A673 (cell line): ENCODE results near the gene SRRM4. TPM values are rescaled to one million over a fixed set of nuclear protein-coding genes. Genes with fewer than 3 reads are reported as not detected.

Experiments used
- BruUV-seq: library from RNA; stranded (reverse); fragments of 400-500 nt; replicated peaks from 2 replicates; lab custom pipeline; 2021; lab: Mats Ljungman, UMichigan
- CTCF ChIA-PET: fragments of 300-600 bp; sonication (Branson Sonifier 250); formaldehyde crosslinking; loops from one replicate; lab custom pipeline; 2022; ENCODE audit warnings: antibody characterized with exemption; lab: Charles Lee
- POLR2A ChIA-PET: fragments of 300-600 bp; sonication (Branson Sonifier 250); formaldehyde crosslinking; loops from one replicate; lab custom pipeline; 2022; ENCODE audit warnings: antibody characterized with exemption; ENCODE audit not compliant: low non-redundant PET; lab: Charles Lee
- DNase-seq: peaks from one replicate; pipeline ENCODE4 v3.0.0-alpha.2; 2015; ENCODE audit warnings: low spot score
- H3K27ac ChIP-seq: fragments of 200-600 bp; sonication (generic); 2 replicates; pipeline ENCODE4 v1.5.1; 2016; ENCODE audit warnings: mixed run types, low read depth, mild to moderate bottlenecking, mixed read lengths, antibody characterized with exemption, low read length; ENCODE audit not compliant: poor library complexity, severe bottlenecking
- H3K27me3 ChIP-seq: fragments of 200-600 bp; sonication (generic); replicated peaks from 2 replicates; pipeline ENCODE4 v1.6.1; 2017; ENCODE audit warnings: mixed run types, low read depth, mild to moderate bottlenecking, mixed read lengths, antibody characterized with exemption, low read length; ENCODE audit not compliant: insufficient read depth, poor library complexity
- H3K36me3 ChIP-seq: fragments of 200-600 bp; sonication (generic); 2 replicates; pipeline ENCODE4 v1.6.1; 2016; ENCODE audit warnings: mixed run types, mild to moderate bottlenecking, mixed read lengths, antibody characterized with exemption, low read length; ENCODE audit not compliant: insufficient read depth, poor library complexity, severe bottlenecking
- H3K4me1 ChIP-seq: fragments of 200-600 bp; sonication (generic); 2 replicates; pipeline ENCODE4 v1.6.1; 2017; ENCODE audit warnings: mixed run types, mild to moderate bottlenecking, mixed read lengths, antibody characterized with exemption, low read length; ENCODE audit not compliant: insufficient read depth, poor library complexity, severe bottlenecking
- H3K4me3 ChIP-seq: fragments of 200-600 bp; sonication (generic); 2 replicates; pipeline ENCODE4 v1.5.1; 2016; ENCODE audit warnings: low read depth, mixed run types, mild to moderate bottlenecking, mixed read lengths, low read length; ENCODE audit not compliant: poor library complexity, severe bottlenecking
- H3K9me3 ChIP-seq: fragments of 200-600 bp; sonication (generic); 2 replicates; pipeline ENCODE4 v1.6.1; 2016; ENCODE audit warnings: mixed run types, low read depth, mild to moderate bottlenecking, mixed read lengths, antibody characterized with exemption, low read length; ENCODE audit not compliant: poor library complexity, severe bottlenecking
- EZH2 ChIP-seq: fragments of 200-600 bp; sonication (generic); IDR thresholded peaks from 2 replicates; pipeline ENCODE4 v1.6.1; 2017; ENCODE audit warnings: borderline replicate concordance, low read depth, mild to moderate bottlenecking, mixed read lengths, antibody characterized with exemption, low read length; ENCODE audit not compliant: poor library complexity, severe bottlenecking
- intact Hi-C: fragments of 100-400 bp; cut with micrococcal nuclease; formaldehyde crosslinking; loops from one replicate; pipeline ENCODE4 v1.10.0; 2022; ENCODE audit not compliant: unreplicated experiment
- total RNA-seq: library from RNA; stranded (reverse); gene quantifications from 2 replicates; pipeline ENCODE4 v1.2.3, GENCODE V29; 2021
- TF ChIP-seq, protein P1 (sequence below): fragments of 300-800, 200-600 bp; sonication (generic); conservative IDR thresholded peaks from 2 replicates; pipeline ENCODE4 v1.5.1; 2017; ENCODE audit warnings: low read depth, mild to moderate bottlenecking, antibody characterized with exemption, low read length, moderate library complexity, mixed read lengths

Gene SRRM4
- total RNA-seq, 1 experiment from 2014 or later, result not detected

DNA sequence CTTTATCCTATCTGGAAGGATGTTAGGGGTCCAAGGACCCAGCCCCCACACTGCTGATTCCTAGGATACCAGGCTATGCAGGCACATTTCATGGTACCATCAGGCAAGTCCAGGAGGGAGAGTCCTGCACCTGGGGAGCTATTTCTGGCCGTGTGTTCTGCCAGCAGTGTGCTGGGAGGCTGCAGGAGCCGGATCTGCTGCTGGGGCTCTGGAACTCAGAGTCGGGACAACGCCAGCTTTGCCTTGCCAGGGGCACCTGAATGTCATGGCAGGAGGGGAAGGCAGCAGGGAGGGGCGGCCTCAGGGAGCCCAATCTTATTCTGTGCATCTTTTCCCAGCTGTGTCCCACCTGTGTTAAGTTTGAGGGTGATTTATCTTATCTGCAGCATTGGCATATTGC, 17.8 kb downstream of the SRRM4 start:
- peaks cover 32% of the 10 kb centered on the region for H3K27me3 ChIP-seq
- CTCF ChIA-PET, result interaction anchor here (0.6 kb wide), 1 partner anchor 10 kb away, joined by 5 read pairs; no protein-coding TSS in a partner anchor
- TF ChIP-seq EZH2, result no peak
- TF ChIP-seq, protein P1, sequence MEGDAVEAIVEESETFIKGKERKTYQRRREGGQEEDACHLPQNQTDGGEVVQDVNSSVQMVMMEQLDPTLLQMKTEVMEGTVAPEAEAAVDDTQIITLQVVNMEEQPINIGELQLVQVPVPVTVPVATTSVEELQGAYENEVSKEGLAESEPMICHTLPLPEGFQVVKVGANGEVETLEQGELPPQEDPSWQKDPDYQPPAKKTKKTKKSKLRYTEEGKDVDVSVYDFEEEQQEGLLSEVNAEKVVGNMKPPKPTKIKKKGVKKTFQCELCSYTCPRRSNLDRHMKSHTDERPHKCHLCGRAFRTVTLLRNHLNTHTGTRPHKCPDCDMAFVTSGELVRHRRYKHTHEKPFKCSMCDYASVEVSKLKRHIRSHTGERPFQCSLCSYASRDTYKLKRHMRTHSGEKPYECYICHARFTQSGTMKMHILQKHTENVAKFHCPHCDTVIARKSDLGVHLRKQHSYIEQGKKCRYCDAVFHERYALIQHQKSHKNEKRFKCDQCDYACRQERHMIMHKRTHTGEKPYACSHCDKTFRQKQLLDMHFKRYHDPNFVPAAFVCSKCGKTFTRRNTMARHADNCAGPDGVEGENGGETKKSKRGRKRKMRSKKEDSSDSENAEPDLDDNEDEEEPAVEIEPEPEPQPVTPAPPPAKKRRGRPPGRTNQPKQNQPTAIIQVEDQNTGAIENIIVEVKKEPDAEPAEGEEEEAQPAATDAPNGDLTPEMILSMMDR, result no peak

DNA sequence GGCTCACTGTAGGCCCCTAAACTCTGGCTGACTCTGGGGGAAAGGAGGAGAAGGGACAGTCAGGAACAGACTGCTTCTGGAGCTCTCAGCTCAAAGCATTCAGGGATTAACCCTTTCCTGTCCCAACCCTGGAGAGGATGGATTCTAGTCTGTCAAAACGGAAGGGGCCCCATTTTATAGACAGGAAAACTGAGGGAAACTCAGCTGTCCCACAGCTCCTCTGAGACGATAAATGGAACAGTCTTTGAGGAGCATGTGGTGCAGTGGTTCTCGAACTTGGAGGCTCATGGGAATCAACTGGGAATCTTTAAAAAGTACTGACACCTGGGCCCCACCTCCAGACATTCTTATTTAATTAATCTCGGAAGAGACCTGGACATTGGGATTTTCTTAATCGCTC, 23.7 kb downstream of the SRRM4 start:
- H3K4me3 ChIP-seq, result no peak overlapping the region
- no peak for DNase-seq
- ChIA-PET CTCF (no interaction called here), POLR2A (no interaction called here)
- peaks cover 58% of the 10 kb centered on the region for H3K27me3 ChIP-seq
- no TSS peak for BruUV-seq
- no peak for TF ChIP-seq EZH2
- TF ChIP-seq, protein P1, result no peak
- no peak overlapping the region for H3K27ac ChIP-seq
- intact Hi-C loops, result no loop called here
- no peaks in the 10 kb centered on the region for H3K9me3 ChIP-seq
- no peaks in the 10 kb centered on the region for H3K4me1 ChIP-seq
- H3K36me3 ChIP-seq, result no peaks in the 10 kb centered on the region

More for the DNA sequence above, 17.8 kb downstream of the SRRM4 start:
- no peak overlapping the region for H3K27ac ChIP-seq
- no peaks in the 10 kb centered on the region for H3K9me3 ChIP-seq
- no peaks in the 10 kb centered on the region for H3K36me3 ChIP-seq
- intact Hi-C loops, result no loop called here
- POLR2A ChIA-PET, result no interaction called here
- BruUV-seq, result no TSS peak
- no peak overlapping the region for H3K4me3 ChIP-seq
- no peak for DNase-seq
- no peaks in the 10 kb centered on the region for H3K4me1 ChIP-seq

DNA sequence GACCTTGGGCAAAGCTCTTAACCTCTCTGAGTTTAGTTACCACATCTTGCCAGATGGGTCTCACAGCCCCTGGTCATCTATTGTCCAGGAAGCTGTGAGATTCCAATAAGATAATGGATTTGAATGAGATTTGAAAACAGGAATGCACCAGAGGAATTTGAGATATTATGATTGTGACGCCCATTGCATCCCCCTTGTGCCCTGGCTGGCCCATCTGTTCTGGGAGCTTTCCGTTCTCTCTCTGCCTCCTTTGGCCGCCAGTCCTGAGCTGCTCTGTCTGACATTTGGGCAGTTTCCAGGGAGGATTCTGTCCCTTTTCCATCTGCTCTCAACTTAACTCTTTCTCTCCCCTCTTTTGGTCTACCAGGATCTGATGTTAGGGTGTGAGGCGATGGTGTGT, 24.6 kb downstream of the SRRM4 start:
- Histone ChIP-seq H3K9me3 (no peaks in the 10 kb centered on the region), H3K27ac (no peak overlapping the region), H3K27me3 (peaks cover 57% of the 10 kb centered on the region), H3K4me3 (no peak overlapping the region), H3K36me3 (no peaks in the 10 kb centered on the region), H3K4me1 (no peaks in the 10 kb centered on the region)
- ChIA-PET CTCF (no interaction called here), POLR2A (no interaction called here)
- no peak for TF ChIP-seq EZH2
- TF ChIP-seq, protein P1, result no peak
- intact Hi-C loops, result no loop called here
- DNase-seq, result no peak
- no TSS peak for BruUV-seq
